GM19438 (cell line): ENCODE measurements around the gene COQ6.
"Not testable (repeated sequence)": the region's sequence is repeated elsewhere in the genome, so short reads cannot be mapped to it uniquely, and the experiment has no call there.

Source experiments
- ATAC-seq: cut with Tn5 transposase; IDR thresholded peaks from one replicate; pipeline ENCODE4 v1.9.1; 2021; ENCODE audit warnings: low read depth; ENCODE audit not compliant: unreplicated experiment

The COQ6 gene

DNA sequence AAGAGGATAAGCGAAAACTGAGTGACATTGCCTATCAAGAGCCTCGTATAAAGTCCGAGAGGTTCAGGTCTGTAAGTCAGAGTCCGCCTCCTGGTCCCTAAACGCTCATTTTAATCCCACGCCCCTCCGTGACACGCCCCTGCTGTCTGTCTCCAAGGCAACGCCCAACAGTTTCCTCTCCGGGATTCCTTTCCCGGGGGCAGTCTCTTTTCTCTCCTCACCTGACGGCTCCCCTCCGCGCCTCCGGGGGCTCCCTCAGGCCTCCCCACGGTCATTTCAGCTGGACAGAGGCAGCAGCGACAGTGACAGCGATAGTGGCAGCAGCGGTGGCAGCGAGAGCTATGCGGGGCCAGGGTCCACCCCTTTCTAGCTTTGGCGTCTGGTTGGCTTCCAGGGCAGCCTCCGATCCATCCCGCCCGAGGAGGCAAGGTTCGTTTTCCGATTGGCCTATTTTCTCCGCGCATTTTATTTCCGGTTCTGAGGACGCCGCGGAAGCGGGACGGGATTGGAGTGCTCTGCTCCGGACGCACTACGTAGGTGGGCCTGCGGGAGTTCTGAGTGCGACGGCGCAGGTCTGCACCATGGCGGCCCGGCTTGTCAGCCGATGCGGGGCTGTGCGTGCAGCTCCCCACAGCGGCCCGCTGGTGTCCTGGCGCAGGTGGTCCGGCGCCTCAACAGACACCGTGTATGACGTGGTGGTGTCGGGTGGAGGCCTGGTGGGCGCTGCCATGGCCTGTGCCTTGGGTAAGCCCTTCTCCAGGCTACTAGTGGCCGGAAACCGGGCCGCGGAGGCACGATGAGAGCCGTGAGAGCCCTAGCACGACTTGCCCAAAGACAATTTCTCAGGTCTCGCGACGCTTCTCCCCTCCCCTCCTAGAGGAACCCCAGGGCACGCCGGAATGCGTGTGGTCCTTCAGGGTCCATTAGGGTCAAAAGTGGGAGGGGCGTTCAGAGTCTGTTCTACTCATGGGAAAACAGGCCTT is at the start of gene COQ6, which contains the start of gene FAM161B:
Gene COQ6, plus strand, starts transcription at position 551 of the 983 bp plus-strand sequence. Its CDS starts 31 bp downstream, at position 582.
Gene FAM161B, minus strand, starts transcription at position 343 of the 983 bp plus-strand sequence. Its CDS starts 68 bp downstream, at position 275.
- peak; percentile 80 for ATAC-seq

GRCh38 chr14:73903028-73903427 is 47.1 kb upstream of the COQ6 start:
- ATAC-seq: no peak

DNA sequence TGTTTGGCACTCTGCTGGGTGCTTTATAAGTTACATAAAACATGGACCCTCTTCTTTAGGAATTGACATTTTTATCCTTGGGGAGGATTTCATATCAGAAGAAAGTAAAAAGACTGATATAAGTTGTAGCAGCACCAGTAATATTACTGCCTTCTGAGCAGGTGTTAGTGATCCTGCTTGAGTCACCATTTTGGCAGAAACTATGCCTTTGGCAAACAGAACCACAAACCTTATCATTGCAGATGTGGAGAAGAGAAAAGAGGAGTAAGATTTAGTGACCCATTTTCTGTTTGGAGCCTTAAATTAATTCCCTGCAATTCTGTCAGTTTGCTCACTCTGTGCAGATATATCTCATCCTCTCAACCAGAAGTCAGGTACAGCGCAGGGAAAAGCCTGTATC is 40.4 kb upstream of the COQ6 start:
- ATAC-seq: no peak

DNA sequence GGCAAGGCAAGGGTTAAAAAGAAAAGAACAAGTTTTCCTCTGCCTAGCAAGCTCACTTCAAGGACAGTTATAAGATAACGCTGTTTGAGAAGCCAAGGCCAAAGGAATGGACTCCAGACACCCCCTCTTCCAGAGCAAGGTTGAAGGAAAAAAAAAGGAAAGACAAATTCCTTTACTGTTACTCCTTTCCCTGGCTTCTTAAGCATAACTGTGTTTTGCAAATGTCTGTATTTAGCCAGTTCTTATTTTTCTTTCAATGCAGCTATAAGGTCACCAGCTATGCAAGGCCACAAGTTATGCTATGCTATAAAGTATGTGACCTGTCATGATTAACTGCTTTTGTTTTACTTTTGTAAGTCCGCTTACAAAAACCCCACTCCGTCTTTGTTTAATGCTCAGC is 36.8 kb upstream of the COQ6 start:
- no peak for ATAC-seq

- ATAC-seq: no peak
Measured at GRCh38 chr14:73916324-73916723, 33.8 kb upstream of the COQ6 start.

DNA sequence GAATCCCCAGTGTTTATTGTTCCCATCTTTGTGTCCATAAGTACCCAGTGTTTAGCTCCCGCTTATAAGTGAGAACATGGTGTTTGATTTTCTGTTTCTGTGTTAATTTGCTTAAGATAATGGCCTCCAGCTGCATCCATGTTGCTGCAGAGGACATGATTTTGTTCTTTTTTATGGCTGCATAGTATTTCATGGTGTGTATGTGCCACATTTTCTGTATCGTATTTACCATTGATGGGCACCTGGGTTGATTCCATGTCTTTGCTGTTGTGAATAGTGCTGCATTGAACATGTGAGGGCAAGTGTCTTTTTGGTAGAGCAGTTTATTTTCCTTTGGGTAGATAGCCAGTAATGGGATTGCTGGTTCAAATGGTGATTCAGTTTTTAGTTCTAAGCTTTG is 30.6 kb upstream of the COQ6 start:
- ATAC-seq: not testable (repeated sequence)

DNA sequence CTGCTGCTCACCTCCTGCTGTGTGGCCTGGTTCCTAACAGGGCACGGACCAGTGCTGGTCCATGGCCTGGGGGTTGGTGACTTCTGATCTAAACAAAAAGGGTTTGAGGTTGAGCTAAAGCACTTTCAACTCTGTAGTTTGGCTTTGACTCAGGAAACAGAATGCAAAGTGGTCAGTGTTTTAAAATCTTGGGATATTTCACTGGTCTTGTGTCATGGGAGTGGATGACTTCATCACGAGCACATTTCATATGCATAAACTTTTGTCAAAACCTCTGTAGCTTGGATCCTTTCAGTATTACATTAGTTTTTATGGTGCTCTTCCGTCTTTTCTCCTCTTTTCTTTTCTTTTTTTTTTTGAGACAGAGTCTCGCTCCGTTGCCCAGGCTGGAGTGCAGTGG is 25.8 kb upstream of the COQ6 start:
- ATAC-seq: no peak

DNA sequence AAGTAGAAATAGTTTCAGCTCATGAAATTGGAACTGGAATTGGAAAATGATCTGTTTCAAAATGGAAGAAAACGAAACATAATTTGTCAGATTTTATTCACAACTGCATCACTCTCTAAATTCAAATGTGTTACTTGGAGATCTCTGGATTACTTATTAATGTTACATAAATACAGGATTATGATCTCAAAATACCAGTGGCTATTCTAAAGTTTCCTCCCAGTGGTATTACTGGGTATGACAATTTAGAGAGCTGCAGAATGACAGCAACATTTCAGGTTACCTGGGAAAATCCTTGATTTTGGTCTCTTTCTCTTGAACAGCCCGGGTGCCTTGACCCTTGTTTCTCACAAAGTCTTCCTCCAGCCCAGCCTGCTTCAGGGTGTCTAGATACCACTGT is 14.4 kb upstream of the COQ6 start:
- ATAC-seq: no peak

DNA sequence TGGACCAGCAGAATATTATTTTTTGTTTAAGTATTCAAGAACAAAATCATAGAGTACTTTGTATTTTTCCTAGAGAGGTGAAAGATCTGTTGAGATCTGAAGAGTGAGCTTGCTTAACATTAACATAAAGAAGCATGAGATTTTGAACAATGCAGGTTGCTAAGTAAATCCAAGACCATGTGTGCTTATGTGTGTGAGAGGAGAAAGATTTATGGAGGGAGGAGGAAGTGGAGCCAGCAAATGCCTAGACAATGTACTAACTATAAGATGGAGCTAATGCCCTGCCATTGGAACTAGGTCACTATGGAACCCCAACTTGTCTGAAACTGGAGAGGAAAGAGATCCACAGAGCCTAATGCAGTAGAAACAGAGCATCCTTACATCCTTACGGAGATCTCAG is 13.6 kb upstream of the COQ6 start:
- ATAC-seq: no peak

- no peak for ATAC-seq
Measured at GRCh38 chr14:73937012-73937411, 13.1 kb upstream of the COQ6 start.

- no peak for ATAC-seq
Measured at GRCh38 chr14:73942180-73942579, 7.9 kb upstream of the COQ6 start.

- ATAC-seq: no peak
Measured at GRCh38 chr14:73943083-73943482, 7.0 kb upstream of the COQ6 start.

DNA sequence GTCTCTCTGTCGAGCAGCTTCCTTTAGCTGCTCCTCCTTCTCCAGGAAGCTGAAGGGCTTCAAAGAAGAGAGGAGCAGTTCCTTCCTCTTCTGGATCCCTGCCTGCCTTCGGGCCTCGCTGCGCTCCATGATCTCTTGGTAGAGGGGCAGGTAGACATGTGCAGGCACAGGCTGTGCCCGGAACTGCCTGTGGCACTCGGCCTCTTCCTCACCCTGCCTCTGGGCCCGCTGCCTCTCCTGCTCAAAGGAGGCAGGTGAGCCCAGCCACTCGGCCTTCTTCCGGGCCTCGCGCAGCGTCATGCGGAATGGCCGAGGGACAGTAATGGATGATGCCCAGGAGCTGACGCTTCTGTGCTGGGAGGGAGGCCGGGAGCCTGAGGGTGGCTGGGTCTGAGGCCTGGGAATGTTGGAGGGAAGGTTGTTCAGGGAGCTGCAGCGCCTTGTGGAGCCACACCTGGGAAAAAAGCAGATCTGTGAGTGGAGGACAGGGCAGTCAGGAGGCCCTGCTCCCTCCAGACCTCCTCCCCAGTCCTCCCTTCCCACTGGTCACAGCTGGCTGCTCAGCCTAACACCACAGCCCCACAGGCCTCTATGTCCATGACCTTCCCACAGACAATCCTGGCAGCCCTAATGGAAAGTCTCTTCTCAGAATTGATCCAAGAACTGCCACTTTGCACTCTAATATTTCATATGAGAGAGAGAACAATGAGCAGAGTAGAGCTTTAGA is 5.5 kb upstream of the COQ6 start:
- ATAC-seq: no peak

DNA sequence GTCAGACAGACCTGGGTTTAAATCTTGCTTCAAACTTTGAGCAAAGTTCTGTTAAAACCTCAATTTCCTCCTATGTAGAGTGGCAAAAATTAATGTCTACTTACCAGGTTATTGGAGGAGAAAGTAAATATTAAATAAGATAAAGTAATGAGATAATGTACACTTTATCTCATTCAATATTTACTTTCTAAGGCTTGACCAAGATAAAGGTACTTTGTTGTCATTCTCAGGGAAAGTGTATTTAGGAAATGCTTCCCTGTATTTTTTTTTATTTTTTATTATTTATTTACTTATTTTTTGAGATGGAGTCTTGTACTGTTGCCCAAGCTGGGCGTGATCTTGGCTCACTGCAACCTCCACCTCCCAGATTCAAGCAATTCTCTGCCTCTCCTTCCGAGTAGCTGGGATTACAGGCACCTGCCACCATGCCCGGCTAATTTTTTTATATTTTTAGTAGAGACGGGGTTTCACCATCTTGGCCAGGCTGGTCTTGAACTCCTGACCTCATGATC is 4.9 kb upstream of the COQ6 start:
- no peak for ATAC-seq

- ATAC-seq: no peak
Measured at GRCh38 chr14:73953731-73954130, 3.6 kb downstream of the COQ6 start.

GRCh38 chr14:73955674-73956073 is 5.6 kb downstream of the COQ6 start:
- ATAC-seq: no peak

- ATAC-seq: no peak
Measured at GRCh38 chr14:73958591-73958990, 8.5 kb downstream of the COQ6 start.

GRCh38 chr14:73961192-73961591 is 11.1 kb downstream of the COQ6 start:
- no peak for ATAC-seq

GRCh38 chr14:73965216-73965615 is 15.1 kb downstream of the COQ6 start:
- ATAC-seq: no peak

DNA sequence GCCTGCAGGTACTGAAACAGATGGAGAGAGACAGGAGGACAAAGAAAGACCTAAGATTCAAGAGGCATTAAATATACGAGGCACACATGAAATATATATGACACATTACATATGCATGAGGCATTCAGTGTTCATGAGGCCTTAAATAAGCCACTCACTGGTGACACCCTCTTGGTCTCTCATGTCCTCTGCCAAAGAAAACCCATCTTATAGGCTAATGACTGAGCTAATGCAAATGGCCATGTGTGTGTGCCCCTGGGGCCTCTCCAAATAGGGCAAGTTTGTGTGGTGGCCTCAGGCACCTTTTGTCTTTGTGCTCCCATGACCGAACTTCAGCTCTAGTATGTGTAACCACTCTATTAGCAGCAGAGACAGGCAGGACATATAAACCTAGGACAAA is 18.8 kb downstream of the COQ6 start:
- ATAC-seq: no peak

- ATAC-seq: no peak
Measured at GRCh38 chr14:73973497-73973896, 23.4 kb downstream of the COQ6 start.
